GM19025 (cell line): ENCODE measurements around the gene ZFYVE26.

Experiments used
- ATAC-seq: cut with Tn5 transposase; IDR thresholded peaks from one replicate; pipeline ENCODE4 v1.9.1; 2021; ENCODE audit warnings: mild to moderate bottlenecking, low read depth, moderate library complexity; ENCODE audit not compliant: unreplicated experiment

The ZFYVE26 gene

GRCh38 chr14:67817750-67818438 lies 1.5 kb upstream of the ZFYVE26 start:
- ATAC-seq = no peak

- ATAC-seq = no peak
Measured at GRCh38 chr14:67815573-67816225, 691 bp downstream of the ZFYVE26 start.

GRCh38 chr14:67814821-67815220 lies 1.6 kb downstream of the ZFYVE26 start:
- no peak for ATAC-seq

GRCh38 chr14:67806246-67806645 lies 10.1 kb downstream of the ZFYVE26 start:
- ATAC-seq = no peak

GRCh38 chr14:67800743-67801142 lies 15.6 kb downstream of the ZFYVE26 start:
- ATAC-seq = no peak

- no peak for ATAC-seq
Measured at GRCh38 chr14:67798731-67799130, 17.7 kb downstream of the ZFYVE26 start.

GRCh38 chr14:67787673-67788072 lies 28.7 kb downstream of the ZFYVE26 start:
- ATAC-seq = no peak

GRCh38 chr14:67785270-67786109 lies 30.9 kb downstream of the ZFYVE26 start:
- no peak for ATAC-seq

GRCh38 chr14:67784244-67784823 lies 32.1 kb downstream of the ZFYVE26 start:
- ATAC-seq = no peak

GRCh38 chr14:67782090-67782489 lies 34.3 kb downstream of the ZFYVE26 start:
- no peak for ATAC-seq

GRCh38 chr14:67778792-67779191 lies 37.6 kb downstream of the ZFYVE26 start:
- no peak for ATAC-seq

- ATAC-seq = no peak
Measured at GRCh38 chr14:67776653-67777322, 39.6 kb downstream of the ZFYVE26 start.

- no peak for ATAC-seq
Measured at GRCh38 chr14:67773844-67774377, 42.5 kb downstream of the ZFYVE26 start.

- no peak for ATAC-seq
Measured at GRCh38 chr14:67768219-67768618, 48.2 kb downstream of the ZFYVE26 start.

GRCh38 chr14:67766035-67766680 lies 50.2 kb downstream of the ZFYVE26 start:
- ATAC-seq = no peak

- ATAC-seq = no peak
Measured at GRCh38 chr14:67765192-67765834, 51.1 kb downstream of the ZFYVE26 start.

- ATAC-seq = no peak
Measured at GRCh38 chr14:67764496-67764895, 51.9 kb downstream of the ZFYVE26 start.

GRCh38 chr14:67763158-67763822 lies 53.1 kb downstream of the ZFYVE26 start:
- no peak for ATAC-seq

- no peak for ATAC-seq
Measured at GRCh38 chr14:67762051-67762450, 54.3 kb downstream of the ZFYVE26 start.
